GM18498 (cell line): ENCODE measurements around the gene MICAL3.

Experiments
- ATAC-seq: cut with Tn5 transposase; IDR thresholded peaks from one replicate; pipeline ENCODE4 v1.9.1; 2021; ENCODE audit warnings: mild to moderate bottlenecking, moderate library complexity; ENCODE audit not compliant: unreplicated experiment

The MICAL3 gene

DNA sequence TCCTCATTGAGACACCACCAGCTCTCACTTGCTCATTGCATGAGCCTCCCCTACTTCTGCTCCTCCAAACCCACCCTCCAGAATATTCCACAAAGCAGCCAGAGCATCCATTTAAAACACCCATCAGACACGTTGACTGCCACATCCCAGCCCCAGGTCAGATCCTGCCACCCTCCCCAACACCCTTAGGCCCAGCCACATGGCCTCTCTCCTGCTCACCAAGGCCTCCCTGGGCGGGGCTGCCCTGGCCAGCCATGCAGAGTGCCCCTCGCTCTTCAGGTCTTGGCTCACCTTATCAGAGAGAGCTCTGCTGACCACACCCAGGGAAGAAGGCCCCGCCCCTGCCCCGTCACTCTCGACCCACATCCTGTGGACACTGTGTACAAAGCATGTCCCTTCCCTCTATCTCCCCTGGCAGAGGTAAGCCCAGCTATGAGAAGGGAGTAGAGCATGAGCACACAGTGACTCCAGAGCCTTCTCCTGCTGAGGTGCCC is 106.8 kb downstream of the MICAL3 start:
- no peak for ATAC-seq

- ATAC-seq, result no peak
These were observed 108.0 kb downstream of the MICAL3 start for GRCh38 chr22:17916226-17916889.

DNA sequence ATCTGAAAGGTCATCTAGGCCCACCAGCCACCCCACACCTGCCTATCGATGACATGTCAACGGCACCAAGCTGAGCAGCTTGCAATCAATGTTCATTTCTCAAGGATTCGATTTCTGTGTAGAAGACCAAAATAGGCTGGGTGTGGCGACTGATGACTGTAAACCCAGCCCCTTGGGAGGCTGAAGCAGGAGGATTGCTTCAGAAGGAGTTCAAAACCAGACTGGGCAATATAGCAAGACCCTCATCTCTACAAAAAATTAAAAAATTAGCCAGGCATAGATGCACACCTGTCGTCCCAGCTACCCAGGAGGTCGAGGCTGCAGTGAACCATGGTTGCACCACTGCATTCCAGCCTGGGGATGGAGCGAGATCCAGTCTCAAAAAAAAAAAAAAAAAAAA is 108.7 kb downstream of the MICAL3 start:
- no peak for ATAC-seq

GRCh38 chr22:17915188-17915587 is 109.2 kb downstream of the MICAL3 start:
- no peak for ATAC-seq

DNA sequence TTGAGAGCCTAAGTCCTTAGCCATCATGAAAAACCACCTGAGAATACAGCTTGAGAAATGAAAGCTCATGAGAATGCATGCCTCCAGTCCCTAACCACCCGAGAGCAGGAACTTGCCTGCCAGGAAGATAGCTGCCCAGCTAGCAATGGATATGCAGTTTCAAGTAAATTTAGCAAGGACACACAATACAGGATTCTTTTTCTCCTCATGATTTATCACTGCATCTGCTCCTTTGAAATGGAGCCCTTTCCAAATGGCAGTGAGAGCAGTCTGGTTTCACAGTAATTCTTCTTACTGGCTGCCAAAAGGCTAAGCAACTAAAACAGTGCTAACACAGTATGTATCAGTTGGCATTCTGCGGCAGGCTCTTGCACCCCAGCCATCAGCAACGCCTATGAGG is 109.9 kb downstream of the MICAL3 start:
- no peak for ATAC-seq

GRCh38 chr22:17913801-17914347 is 110.5 kb downstream of the MICAL3 start:
- ATAC-seq, result no peak

- no peak for ATAC-seq
These were observed 111.2 kb downstream of the MICAL3 start for GRCh38 chr22:17912945-17913721.

GRCh38 chr22:17911887-17912286 is 112.5 kb downstream of the MICAL3 start:
- no peak for ATAC-seq

DNA sequence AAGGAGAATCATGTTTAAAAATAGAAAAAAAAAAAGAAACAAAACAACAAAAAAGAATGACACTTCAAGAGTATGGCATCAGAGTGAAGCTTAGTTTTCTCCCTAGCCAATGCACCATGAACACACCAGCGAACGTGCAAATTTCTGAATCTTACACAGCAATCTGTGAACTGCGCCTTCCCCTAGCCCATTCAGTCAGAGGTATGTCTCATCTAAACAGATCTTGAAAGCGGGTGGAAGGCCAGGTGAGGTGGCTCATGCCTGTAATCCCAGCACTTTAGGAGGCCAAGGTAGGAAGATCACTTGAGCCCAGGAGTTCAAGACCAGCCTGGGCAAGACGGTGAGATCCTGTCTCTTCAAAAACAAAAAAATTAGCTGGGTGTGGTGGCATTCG is 113.1 kb downstream of the MICAL3 start:
- no peak for ATAC-seq

GRCh38 chr22:17910561-17911311 is 113.6 kb downstream of the MICAL3 start:
- ATAC-seq, result no peak

DNA sequence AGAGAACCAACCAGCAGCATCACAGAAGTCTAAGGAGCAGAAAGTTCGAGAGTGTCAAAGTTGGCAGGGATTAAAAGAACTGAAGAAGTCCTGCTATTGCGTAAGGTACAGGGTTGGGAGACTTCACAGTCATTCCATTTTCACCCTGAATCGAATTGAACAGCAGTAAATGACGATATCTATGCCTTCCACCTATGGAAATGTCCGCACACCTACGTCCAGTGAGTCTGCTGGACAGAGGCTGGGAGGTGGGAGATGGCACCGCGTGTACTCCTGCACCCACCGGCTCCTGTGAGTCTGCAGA is 116.7 kb downstream of the MICAL3 start:
- no peak for ATAC-seq

DNA sequence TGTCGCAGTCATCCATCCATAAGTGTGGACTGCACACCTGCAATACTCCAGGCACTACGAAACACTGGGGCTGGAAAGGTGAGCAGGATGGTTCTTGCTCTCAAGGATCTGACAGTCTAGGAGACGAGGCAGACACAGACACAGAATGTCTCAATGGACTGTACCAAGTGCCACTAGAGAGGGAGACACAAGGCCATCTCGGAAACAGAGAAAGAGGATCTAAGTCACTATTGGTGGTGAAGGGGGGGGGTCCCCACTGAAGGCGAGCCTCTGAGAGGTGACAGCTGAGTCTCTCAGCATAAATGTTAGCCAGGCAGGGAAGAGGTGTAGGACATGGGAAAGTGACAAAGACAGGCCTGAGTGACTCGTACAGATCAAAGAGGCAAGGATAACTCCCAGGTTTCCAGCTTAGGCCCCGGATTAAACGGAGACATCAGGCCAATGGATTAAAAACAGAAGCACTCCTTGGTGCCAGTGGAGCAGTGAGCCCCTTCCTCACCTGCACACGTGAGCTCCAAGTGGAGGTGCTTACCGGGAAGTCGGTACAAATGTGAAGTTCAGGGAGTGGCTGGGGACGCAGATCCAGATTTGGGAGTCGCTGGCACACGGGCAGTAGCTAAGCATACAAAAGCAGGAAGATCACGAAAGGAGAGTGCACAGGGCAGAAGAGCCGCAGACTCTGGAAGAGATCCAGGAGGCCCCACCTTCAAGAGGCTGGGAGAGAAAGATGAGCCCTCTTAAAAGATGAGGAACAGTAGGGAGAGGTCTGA is 117.2 kb downstream of the MICAL3 start:
- ATAC-seq, result no peak

DNA sequence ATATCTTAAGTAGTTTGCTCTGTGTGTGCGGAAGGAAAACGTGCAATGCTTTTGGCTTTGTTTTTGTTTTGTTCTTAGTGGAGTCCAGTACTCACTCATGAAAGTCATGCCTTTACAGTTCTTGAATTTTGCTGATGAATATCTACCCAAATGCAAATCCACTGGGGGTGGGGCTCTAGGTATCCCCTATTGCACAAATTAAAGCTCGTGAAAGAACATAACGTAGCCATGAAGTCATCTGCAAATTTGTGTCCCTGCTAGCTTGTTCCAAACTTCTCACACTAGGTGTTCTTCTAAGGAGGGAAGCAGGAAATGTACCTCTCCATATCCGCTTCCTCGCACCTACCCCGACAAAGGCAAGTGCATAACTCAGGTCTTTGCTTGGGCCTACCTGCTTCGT is 118.9 kb downstream of the MICAL3 start:
- no peak for ATAC-seq

DNA sequence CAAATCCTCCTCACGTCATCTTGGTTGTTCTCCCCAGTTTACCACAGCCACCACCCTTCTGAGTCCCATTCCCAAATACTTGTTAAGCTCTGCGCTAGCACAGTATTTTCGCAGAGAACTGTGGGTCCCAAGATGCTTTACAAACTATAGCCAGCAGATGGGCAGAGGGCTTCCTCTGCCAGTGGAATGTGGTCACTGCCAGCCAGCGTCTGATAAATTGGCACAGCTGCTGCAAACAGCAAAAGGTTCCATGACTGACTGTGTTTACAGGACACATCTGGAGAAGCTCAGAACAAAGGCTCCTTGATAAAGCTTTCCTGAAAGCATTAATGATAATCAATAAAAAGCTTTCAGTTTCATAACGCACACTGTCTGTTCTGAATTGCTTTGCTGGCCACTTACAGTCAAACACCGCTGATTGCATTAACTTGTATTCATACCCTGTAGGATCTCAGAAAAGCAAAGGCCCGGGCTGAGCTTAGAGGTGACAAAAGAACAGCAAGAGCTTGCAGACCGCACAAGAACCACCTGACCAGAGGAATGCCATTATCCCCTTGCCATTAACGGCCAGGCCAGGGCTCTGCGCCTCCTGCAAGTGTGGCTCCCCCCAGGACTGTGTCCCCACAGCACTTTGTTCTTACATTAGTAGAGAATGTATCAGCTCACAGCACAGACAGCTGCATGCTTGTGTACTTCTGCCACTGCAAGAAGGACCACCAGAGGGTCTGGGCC is 120.6 kb downstream of the MICAL3 start:
- no peak for ATAC-seq

GRCh38 chr22:17902960-17903359 is 121.4 kb downstream of the MICAL3 start:
- ATAC-seq, result no peak

- no peak for ATAC-seq
These were observed 126.0 kb downstream of the MICAL3 start for GRCh38 chr22:17898375-17898774.

- ATAC-seq, result no peak
These were observed 126.5 kb downstream of the MICAL3 start for GRCh38 chr22:17897858-17898257.

DNA sequence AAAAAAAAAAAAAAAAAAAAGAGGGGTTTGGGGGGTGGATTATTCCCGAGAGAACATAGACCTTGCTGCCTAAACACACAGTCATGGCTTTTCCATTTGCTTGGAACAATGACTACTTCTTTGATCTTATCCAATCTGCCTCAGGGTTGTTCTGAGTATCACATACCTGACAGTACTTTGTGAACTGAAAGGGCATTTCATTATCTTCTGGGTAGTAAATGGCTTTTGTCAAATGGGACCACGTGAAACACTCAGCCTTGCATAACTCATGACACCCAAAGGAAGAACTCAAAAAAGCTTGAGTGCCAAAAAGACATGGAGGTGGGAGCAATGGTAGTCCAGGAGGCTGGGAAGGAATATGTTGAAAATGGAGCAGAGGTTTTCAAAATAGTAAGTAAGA is 126.9 kb downstream of the MICAL3 start:
- no peak for ATAC-seq

DNA sequence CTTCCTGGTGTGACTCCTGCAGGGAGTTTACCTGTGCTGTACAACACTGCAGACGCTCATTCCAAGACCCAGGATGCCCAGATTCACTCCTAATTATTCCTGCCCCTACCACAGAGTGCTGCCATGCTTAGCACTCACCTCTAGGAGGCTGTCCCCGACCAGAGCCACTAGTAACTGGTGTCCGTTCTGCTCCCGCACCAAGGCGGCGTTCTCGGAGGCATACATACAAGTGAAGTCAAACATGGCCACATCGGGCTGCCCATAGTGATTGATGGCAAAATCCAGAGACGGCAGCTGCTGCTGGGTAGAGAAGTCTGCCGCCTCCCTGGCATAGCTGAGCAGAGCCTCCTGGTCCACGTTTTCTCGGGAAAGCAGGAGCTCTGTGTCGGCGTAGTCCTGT is 127.8 kb downstream of the MICAL3 start:
- no peak for ATAC-seq

- no peak for ATAC-seq
These were observed 130.3 kb downstream of the MICAL3 start for GRCh38 chr22:17893900-17894535.
